ENCODE results near the gene TSPAN4. TPM values are rescaled to one million over a fixed set of nuclear protein-coding genes. Genes with fewer than 3 reads are reported as not detected.

TSPAN4 gene
- total and polyA plus RNA-seq, 10 of the 15 experiments (the other 5 are each of a cell fraction or from before 2014, with no cell fraction given): 0.37 to 14.0 (median 8.5) TPM; not detected in 1

DNA sequence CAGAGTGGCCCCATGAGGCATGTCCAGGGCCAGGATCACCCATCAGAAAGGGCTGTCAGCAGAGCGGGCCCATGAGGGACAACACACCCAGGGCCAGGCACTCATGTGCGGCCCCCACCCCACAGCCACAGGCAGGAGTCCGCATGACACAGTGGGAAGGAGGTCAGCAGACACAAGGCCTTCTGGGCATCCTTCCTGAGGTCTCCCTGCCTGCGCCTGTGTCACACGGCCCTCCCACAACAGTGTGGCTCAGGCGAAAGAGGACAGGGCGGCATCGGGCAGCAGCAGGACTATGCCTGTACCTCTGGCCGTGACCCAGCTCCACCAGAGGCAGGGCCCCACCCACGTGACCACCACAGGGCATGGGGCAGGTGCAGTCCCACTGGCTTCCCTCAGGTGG, 40.9 kb downstream of the TSPAN4 start:
- no peak for TF ChIP-seq IKZF1 (conservative IDR thresholded peaks at IDR 0.05)
- no peak for TF ChIP-seq POLR2AphosphoS2 (IDR thresholded peaks at IDR 0.05; ENCODE audit: low read depth, low read length)
- TF ChIP-seq POLR2A (IDR thresholded peaks at IDR 0.05; ENCODE audit: low read depth, low read length): no peak
- TF ChIP-seq IRF4 (IDR thresholded peaks at IDR 0.05; ENCODE audit: low read depth, low read length): no peak
- TF ChIP-seq DPF2 (IDR thresholded peaks at IDR 0.05): no peak
- TF ChIP-seq NFIC (IDR thresholded peaks at IDR 0.05; ENCODE audit: low read depth, low read length): no peak
- TF ChIP-seq RAD51 (IDR thresholded peaks at IDR 0.05): no peak
- TF ChIP-seq GATAD2B (conservative IDR thresholded peaks at IDR 0.05; ENCODE audit: low read depth): no peak
- TF ChIP-seq CBX3 (IDR thresholded peaks at IDR 0.05; ENCODE audit: borderline replicate concordance, low read depth): no peak
- no peak for TF ChIP-seq WRNIP1 (IDR thresholded peaks at IDR 0.05; ENCODE audit: borderline replicate concordance, low read depth, low read length)
- TF ChIP-seq KAT2A (conservative IDR thresholded peaks at IDR 0.05; ENCODE audit: control insufficient read depth, low read depth, low read length): no peak
- TF ChIP-seq ASH2L (IDR thresholded peaks at IDR 0.05; ENCODE audit: borderline replicate concordance, low read depth): no peak
- TF ChIP-seq YBX1 (IDR thresholded peaks at IDR 0.05): no peak
- TF ChIP-seq SP1 (IDR thresholded peaks at IDR 0.05; ENCODE audit: low read depth, low read length): no peak
- H3K36me3 ChIP-seq (ENCODE audit: control insufficient read depth in 2 of 2, insufficient read depth in 2 of 2, low read length in 1 of 2): peaks cover 0 to 7% of the 10 kb centered on the region in 2 experiments; a peak in 3 of 4 replicates
- WGBS (ENCODE audit: insufficient coverage, insufficient replicate concordance, low lambda C conversion rate, missing lambda C conversion rate): 72% methylated on average over 10 of the region's 10 CpGs
- ATAC-seq: no peak
- no peak overlapping the region for H3K4me3 ChIP-seq
- SMC1A ChIA-PET (ENCODE audit: uncharacterized antibody, unreplicated experiment): no interaction called here
- H3K27ac ChIP-seq (ENCODE audit: control insufficient read depth, insufficient read depth): no peak overlapping the region
- in situ Hi-C loops (cut with MboI) (no loop called here), intact Hi-C loops (cut with micrococcal nuclease; ENCODE audit: unreplicated experiment) (no loop called here)
- CTCF ChIA-PET: no interaction called here
- BruUV-seq (replicated peaks): no TSS peak
- H3K9me3 ChIP-seq (replicated peaks; ENCODE audit: control insufficient read depth, insufficient read depth, low read length): no peaks in the 10 kb centered on the region
- H4K20me1 ChIP-seq (ENCODE audit: control insufficient read depth, insufficient read depth): no peaks in the 10 kb centered on the region
- no peak for DNase-seq (ENCODE audit: low read depth, low spot score)
- RAD21 ChIA-PET (ENCODE audit: unreplicated experiment): no interaction called here
- H3K27me3 ChIP-seq (replicated peaks in 1 of 2; ENCODE audit: control insufficient read depth in 2 of 2, insufficient read depth in 2 of 2, low read length in 1 of 2): no peaks in the 10 kb centered on the region
- POLR2A ChIA-PET: no interaction called here
- no peaks in the 10 kb centered on the region for H3K79me2 ChIP-seq (ENCODE audit: control insufficient read depth, insufficient read depth, low read length)
- no peaks in the 10 kb centered on the region for H3K4me1 ChIP-seq (ENCODE audit: control insufficient read depth, insufficient read depth, low read length)
- H3K4me2 ChIP-seq (ENCODE audit: control insufficient read depth, insufficient read depth): no peak overlapping the region
- no peak overlapping the region for H3K9ac ChIP-seq (ENCODE audit: control insufficient read depth, insufficient read depth, low read length)
- FAIRE-seq: no peak
- H2AFZ ChIP-seq (ENCODE audit: control insufficient read depth, low read depth, low read length): no peak overlapping the region
